ENCODE data around the gene COG5. TPM values are rescaled to one million over a fixed set of nuclear protein-coding genes. Genes with fewer than 3 reads are reported as not detected.

Gene COG5
- total and polyA plus RNA-seq, 10 of the 15 experiments (the other 5 are each of a cell fraction or from before 2014, with no cell fraction given), result 5.5 to 27.9 (median 15.6) TPM

DNA sequence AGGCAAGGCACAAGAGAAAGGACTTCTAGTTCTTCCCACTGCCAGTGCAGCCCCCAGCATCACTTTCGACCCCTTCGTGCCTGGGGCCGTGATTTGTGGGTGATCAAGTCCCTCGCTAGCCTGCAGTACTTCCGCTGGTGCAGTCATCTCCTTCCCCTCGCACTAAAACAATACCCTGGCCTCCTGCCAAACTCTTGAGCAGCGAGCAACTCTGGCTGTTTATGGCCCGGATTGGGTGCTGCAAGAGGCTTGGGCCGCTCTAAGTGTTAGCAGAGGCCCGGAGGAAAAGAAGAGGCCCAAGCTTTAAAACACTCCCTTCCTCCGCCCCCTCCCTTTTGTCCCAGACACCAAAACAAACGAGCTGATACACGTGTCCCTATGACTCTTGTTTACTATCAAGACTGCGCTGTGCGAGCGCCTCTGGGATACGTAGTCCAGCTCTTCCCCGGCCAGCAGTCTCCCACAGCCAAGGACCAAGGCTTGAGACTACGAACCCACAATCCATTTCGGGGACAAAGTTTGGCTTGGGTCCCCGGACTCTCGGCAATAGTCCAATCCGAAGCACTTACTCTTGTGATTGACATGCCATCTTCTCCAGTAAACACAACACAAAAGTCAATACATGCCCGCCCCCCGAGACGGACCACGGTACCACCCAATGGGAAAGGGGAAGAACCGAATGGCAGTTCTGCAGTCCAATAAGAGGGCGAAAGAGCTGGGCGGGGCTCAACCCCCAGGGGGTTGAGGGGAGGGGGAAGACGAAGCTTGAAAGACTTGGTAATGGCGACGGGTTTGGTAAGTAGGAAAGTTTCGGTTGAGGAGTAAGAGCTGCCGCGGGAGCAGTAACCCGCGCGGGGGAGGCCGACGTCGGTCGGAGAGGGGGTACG lies 395.2 kb downstream of the COG5 start, which contains the start of gene HBP1 (continued):
- TF ChIP-seq, protein P1, sequence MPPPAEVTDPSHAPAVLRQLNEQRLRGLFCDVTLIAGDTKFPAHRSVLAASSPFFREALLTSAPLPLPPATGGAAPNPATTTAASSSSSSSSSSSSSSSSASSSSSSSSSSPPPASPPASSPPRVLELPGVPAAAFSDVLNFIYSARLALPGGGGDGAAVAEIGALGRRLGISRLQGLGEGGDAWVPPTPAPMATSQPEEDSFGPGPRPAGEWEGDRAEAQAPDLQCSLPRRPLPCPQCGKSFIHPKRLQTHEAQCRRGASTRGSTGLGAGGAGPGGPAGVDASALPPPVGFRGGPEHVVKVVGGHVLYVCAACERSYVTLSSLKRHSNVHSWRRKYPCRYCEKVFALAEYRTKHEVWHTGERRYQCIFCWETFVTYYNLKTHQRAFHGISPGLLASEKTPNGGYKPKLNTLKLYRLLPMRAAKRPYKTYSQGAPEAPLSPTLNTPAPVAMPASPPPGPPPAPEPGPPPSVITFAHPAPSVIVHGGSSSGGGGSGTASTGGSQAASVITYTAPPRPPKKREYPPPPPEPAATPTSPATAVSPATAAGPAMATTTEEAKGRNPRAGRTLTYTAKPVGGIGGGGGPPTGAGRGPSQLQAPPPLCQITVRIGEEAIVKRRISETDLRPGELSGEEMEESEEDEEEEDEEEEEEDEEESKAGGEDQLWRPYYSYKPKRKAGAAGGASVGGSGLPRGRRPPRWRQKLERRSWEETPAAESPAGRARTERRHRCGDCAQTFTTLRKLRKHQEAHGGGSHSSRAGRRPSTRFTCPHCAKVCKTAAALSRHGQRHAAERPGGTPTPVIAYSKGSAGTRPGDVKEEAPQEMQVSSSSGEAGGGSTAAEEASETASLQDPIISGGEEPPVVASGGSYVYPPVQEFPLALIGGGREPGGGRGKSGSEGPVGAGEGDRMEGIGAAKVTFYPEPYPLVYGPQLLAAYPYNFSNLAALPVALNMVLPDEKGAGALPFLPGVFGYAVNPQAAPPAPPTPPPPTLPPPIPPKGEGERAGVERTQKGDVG (CRISPR knock-in tag; IDR thresholded peaks at IDR 0.05), result no peak
- TF ChIP-seq KAT2A (conservative IDR thresholded peaks at IDR 0.05; ENCODE audit: control insufficient read depth, low read depth, low read length) (no peak), CBX5 (IDR thresholded peaks at IDR 0.05; ENCODE audit: low read depth) (peak; percentile 64; the same call in 1 of the 2 replicates), MXI1 (IDR thresholded peaks at IDR 0.05; ENCODE audit: low read depth, low read length) (peak; percentile 90; the same call in 1 of the 2 replicates), DPF2 (IDR thresholded peaks at IDR 0.05) (peak; percentile 100), MEF2B (IDR thresholded peaks at IDR 0.05; ENCODE audit: partially characterized antibody, poor library complexity, severe bottlenecking) (peak; percentile 96), ZBED1 (IDR thresholded peaks at IDR 0.05; ENCODE audit: borderline replicate concordance) (no peak), SMC3 (IDR thresholded peaks at IDR 0.05; ENCODE audit: borderline replicate concordance, low read length) (no peak), JUNB (IDR thresholded peaks at IDR 0.05) (no peak)
- TF ChIP-seq, protein P2, sequence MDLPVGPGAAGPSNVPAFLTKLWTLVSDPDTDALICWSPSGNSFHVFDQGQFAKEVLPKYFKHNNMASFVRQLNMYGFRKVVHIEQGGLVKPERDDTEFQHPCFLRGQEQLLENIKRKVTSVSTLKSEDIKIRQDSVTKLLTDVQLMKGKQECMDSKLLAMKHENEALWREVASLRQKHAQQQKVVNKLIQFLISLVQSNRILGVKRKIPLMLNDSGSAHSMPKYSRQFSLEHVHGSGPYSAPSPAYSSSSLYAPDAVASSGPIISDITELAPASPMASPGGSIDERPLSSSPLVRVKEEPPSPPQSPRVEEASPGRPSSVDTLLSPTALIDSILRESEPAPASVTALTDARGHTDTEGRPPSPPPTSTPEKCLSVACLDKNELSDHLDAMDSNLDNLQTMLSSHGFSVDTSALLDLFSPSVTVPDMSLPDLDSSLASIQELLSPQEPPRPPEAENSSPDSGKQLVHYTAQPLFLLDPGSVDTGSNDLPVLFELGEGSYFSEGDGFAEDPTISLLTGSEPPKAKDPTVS (IDR thresholded peaks at IDR 0.05; ENCODE audit: low read depth, low read length), result no peak
